Esophagus mucosa (tissue), 1 donor: ENCODE results near the gene GSG1L. TPM values are rescaled to one million over a fixed set of nuclear protein-coding genes. Genes with fewer than 3 reads are reported as not detected.
A peak's percentile ranks its signal among the peaks of the same experiment; 100 is the strongest.
"Not testable (repeated sequence)": the region's sequence is repeated elsewhere in the genome, so short reads cannot be mapped to it uniquely, and the experiment has no call there.

ENCODE experiments used
- ATAC-seq: fragments of 200-7000 bp; cut with Tn5 transposase; one replicate; pipeline ENCODE4 v1.9.1; 2020
- total RNA-seq: library from RNA; stranded (reverse); gene quantifications from one replicate; pipeline ENCODE4 v1.2.4, GENCODE V29; 2023
- donor health status: DM: yes; HTN: yes; CAD: no.

The GSG1L gene
- total RNA-seq, 1 donor from 2014 or later = not detected

DNA sequence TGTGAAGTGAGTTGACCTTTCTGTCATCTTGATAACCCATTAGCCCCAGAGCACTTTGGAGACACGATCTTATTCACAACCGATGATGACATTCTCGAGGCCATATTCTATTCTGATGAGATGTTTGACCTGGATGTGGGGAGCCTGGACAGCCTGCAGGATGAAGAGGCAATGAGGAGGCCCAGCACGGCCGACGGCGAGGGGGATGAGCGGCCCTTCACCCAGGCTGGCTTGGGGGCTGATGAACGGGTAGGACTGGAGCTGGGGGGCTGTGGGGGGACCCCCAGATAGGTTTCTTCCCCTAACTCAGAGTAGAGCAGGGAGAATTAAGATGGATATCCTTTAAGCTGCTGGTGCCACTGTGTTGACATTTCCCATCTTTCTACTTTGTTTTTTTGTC lies 311.8 kb downstream of the GSG1L start:
- no peak for ATAC-seq

DNA sequence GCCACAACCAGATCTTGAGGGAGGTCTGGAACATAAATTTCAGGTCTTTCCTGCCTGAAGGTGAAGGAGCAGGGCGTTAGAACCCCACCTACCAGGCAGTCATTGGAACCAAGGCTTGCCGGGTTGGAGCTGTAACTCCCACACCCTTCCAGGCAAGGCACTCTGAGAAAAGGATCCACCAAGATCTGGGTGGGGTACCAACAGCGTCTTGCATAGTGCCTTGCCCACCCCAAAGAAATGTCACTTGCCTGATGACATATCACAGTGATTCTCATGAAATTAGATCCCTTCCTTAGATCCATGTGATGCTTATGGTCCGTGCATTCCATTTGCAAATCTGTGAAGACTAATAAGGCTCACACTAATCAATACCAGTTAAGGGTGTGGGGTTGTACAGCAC lies 312.3 kb downstream of the GSG1L start:
- ATAC-seq = no peak

DNA sequence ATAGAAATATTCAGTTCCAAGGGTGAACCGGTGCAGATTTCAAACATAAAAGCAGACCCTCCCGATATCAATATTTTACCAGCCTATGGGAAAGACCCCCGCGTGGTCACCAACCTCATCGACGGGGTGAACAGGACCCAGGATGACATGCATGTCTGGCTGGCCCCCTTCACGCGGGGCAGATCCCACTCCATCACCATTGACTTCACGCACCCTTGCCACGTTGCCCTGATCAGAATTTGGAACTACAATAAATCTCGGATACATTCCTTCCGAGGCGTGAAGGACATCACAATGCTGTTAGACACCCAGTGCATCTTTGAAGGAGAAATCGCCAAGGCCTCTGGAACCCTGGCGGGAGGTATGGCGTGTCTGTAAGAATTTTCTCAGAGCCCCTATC lies 313.6 kb downstream of the GSG1L start:
- no peak for ATAC-seq

DNA sequence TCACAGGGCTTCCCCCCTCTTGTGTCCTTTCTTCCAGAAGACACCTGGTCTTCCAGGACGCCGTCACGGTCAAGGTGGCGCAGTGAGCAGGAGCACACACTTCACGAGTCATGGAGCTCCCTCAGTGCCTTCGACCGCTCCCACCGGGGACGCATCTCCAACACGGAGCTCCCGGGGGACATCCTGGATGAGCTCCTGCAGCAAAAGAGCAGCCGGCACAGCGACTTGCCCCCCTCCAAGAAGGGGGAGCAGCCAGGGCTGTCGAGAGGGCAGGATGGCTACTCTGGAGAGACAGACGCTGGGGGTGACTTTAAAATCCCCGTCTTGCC lies 314.0 kb downstream of the GSG1L start:
- no peak for ATAC-seq

GRCh38 chr16:27748868-27749546 lies 314.5 kb downstream of the GSG1L start:
- ATAC-seq = peak; percentile 76

DNA sequence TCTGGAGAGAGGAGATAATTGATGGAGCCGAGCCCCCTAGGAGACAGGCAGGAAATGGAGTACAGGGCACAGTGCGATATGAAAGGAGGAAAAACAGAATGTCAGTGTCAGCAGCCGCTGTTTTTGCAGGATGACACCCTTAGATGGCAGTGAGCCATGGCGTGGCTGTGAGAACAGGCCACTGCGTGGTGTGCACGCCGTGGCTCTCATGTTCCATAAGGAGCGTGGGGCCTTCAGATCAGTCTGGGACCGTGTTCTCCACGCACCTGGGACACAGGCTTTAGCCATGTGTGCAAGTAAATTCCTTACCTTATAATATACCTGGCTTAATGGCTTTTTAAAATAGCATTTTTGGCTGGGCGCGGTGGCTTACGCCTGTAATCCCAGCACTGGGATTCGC lies 315.6 kb downstream of the GSG1L start:
- ATAC-seq = no peak

DNA sequence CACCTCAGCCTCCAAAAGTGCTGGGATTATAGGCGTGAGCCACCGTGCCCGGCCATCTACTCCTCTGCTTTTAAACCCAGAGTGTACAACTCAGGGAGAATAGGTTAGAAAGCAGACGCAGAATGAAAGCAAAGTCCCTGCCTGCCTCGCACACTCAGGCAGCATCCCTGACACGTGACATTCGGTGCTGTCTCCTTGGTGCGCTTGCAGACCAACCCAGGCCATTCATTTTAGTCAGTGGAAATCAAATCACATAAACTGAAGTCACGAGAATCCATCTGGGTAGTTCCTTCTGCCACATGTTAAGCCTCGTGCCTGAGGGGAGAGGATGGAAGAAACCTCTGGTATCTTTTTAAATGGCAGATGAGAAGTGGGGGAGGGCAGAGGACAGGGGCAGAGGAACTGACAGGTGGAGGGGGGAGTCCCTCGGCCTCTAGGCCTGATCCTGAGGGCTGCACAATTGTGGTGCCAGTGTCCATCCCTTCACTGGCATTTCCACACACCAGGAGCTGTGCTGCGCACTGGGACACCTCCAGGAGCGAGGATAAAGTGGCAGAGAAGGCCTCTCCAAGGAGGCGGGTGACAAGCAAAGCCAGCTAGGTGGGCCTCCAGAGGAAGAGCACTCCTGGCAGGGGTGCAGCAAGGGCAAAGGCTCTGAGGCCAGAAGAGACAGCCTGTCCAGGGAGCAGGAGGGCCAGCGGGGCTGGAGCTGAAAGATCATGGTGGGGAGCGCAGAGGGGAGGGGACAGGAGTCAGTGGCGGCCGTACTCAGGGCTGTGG lies 317.2 kb downstream of the GSG1L start:
- no peak for ATAC-seq

DNA sequence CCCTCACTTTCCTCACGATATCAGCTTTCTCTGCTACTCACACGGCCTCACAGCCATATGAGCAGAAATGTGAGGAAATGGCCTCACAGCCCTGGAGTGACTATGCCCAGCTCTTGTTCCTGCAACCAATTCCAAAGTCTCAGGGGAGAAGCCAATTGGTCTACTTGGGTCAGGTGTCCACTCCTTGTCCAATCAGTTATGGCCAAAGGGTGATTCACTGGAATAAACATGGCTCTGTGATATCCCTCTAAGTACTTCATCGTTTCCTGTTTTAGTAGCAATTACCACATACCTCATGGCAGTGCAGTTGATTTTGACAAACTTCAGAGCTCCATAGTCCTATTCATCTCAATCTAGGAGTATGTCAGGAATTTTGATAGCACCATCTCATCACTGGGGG lies 318.2 kb downstream of the GSG1L start:
- ATAC-seq = no peak

DNA sequence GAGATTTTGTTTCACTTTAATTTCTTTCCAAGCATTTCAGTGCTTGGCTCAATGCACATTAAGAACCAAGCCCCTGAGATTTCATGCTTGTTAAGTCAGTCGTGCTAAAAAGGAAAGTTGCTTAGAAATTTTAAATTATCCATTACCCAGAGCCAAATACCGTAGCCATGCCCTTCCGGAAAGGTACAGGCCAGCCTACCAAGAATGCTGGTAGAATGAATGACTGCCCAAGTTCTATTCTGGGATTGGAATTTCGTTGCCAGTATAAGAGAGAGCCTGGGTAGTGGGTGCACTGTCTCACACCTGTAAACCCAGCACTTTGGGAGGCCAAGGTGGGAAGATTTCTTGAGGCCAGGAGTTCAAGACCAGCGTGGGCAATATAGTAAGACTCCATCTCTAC lies 319.6 kb downstream of the GSG1L start:
- no peak for ATAC-seq

GRCh38 chr16:27743001-27743400 lies 320.5 kb downstream of the GSG1L start:
- ATAC-seq = not testable (repeated sequence)

GRCh38 chr16:27742333-27742732 lies 321.2 kb downstream of the GSG1L start:
- peak; percentile 100 for ATAC-seq

- no peak for ATAC-seq
These were observed 322.9 kb downstream of the GSG1L start for GRCh38 chr16:27740496-27741201.

- no peak for ATAC-seq
These were observed 323.7 kb downstream of the GSG1L start for GRCh38 chr16:27739606-27740357.

DNA sequence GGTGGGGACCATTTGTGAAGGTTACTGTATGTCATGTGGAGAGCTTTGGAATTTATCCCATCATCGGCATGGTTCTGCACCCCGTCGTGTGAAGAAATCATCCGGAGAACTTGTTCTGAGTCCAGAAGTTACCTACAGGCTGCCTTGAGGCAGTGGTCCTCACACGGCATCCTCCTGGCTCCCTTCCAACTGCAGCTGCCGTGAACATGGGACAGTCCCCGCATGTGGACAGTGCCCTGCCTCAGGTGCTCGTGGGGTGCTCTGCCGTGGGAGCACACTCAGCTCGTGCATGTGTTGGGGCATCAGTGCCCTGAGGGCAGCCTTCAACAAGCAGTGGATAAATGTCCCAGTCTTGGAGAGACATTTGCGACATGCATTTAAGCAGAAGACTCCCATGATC lies 324.9 kb downstream of the GSG1L start:
- ATAC-seq = no peak

Other genes starting within 250 kb of the GSG1L start
- 82.7 TPM for gene XPO6, start 148.3 kb upstream of the GSG1L start, total RNA-seq
- 0.52 TPM for gene SBK1, start 228.8 kb upstream of the GSG1L start, total RNA-seq